C4-2B (cell line): ENCODE measurements around the gene SYT14.

ENCODE experiments used
- CTCF ChIP-seq: fragments of 450-650 bp; conservative IDR thresholded peaks from 2 replicates; pipeline ENCODE4 v1.5.1; 2017; ENCODE audit warnings: mild to moderate bottlenecking
- ZFX ChIP-seq: fragments of 450-650 bp; IDR thresholded peaks from 2 replicates; pipeline ENCODE4 v1.6.1; 2017

DNA sequence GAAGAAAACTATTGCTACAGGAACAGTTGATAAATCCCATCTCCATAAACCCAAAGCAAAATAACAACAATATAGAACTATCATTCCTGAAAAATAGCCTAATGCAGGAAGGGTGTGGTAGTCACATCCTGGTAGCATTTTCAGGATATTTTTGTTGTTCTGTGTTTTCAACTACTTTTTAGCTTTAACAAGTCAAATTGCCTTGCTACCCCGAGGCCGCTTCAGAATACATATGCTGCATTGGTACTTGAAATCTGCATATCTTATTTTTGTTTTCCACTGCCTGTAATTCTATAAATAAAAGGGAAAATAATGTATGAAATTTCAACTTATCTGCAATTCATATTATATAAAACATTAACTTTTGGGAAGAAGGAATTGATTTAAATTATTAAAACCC lies 36.8 kb upstream of the SYT14 start:
- TF ChIP-seq CTCF (no peak), ZFX (no peak)
